GM20431 (cell line): ENCODE results near the gene PKP3.
"Not testable (repeated sequence)": the region's sequence is repeated elsewhere in the genome, so short reads cannot be mapped to it uniquely, and the experiment has no call there.

Experiments
- in situ Hi-C: fragments of 300-500 bp; cut with MseI, MboI; formaldehyde crosslinking; loops from one replicate; pipeline ENCODE4 v1.15.0; 2020; ENCODE audit warnings: low sequenced_read_pairs; ENCODE audit not compliant: unreplicated experiment

The PKP3 gene

DNA sequence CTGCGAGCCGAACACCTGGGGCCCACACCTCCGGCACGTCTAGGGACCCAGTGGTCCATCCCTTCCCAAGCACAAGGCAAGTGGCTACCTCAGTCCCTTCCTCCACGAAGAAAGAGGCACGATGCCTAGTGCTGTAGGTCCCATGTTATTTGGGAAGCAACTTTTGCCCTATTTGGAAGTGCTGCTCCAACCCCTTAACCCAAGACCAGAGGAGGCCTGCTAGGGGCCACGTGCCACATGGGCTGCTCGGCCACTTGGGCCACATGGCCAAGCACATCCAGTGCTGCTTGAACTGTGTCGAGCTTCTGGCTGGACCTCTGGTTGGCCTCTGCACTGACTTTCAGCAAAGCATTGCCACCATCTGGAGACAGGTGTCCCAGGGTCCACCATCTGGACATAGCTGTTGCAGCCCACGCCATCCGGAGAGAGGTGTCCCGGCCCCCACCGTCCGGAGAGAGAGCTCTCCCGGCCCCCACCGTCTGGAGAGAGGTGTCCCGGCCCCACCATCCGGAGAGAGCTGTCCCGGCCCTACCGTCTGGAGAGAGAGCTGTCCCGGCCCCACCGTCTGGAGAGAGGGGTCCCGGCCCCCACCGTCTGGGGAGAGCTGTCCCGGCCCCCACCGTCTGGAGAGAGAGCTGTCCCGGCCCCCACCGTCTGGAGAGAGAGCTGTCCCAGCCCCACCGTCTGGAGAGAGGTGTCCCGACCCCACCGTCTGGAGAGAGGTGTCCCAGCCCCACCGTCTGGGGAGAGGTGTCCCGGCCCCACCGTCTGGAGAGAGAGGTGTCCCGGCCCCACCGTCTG lies 31.2 kb upstream of the PKP3 start:
- in situ Hi-C loops = no loop called here

DNA sequence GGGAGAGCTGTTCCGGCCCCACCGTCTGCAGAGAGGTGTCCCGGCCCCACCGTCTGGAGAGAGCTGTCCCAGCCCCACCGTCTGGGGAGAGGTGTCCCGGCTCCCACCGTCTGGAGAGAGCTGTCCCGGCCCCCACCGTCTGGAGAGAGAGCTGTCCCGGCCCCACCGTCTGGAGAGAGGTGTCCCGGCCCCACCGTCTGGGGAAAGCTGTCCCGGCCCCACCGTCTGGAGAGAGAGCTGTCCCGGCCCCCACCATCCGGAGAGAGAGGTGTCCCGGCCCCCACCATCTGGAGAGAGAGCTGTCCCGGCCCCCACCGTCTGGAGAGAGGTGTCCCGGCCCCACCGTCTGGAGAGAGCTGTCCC lies 30.6 kb upstream of the PKP3 start:
- in situ Hi-C loops = not testable (repeated sequence)

DNA sequence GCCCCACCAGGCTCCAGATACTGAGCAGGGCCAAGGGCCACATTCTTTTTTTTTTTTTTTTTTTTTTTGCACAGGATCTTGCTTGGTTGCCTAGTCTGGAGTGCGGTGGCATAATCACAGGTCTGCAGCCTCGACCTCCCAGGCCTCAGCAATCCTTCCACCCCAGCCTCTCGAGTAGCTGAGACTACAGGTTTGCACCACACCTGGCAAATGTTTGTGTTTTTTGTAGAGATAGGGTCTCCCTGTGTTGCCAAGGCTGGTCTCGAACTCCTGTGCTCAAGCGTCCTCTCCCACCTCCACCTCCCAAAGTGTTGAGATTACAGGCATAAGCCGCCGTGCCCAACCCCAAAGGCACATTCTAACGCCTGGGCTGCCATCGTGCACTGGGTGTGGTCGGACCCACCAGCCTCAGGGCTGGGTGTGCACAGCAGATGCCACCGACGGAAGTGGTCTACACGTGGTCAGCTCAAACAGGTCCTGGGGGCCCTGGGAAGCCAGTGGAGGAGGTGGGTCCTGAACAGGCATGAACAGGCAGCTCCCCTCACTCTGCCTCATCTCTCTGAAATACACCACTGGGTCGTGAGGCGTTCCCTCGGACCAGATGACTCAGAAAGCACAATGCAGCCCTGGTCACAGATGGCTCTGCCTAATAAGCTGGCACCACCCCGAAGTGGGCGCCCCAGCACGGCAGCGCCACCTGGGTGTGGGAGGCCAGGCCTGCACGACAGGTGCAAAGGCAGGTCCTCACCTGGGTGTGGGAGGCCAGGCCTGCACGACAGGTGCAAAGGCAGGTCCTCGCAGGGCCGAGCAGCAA lies 29.9 kb upstream of the PKP3 start:
- in situ Hi-C loops = no loop called here

DNA sequence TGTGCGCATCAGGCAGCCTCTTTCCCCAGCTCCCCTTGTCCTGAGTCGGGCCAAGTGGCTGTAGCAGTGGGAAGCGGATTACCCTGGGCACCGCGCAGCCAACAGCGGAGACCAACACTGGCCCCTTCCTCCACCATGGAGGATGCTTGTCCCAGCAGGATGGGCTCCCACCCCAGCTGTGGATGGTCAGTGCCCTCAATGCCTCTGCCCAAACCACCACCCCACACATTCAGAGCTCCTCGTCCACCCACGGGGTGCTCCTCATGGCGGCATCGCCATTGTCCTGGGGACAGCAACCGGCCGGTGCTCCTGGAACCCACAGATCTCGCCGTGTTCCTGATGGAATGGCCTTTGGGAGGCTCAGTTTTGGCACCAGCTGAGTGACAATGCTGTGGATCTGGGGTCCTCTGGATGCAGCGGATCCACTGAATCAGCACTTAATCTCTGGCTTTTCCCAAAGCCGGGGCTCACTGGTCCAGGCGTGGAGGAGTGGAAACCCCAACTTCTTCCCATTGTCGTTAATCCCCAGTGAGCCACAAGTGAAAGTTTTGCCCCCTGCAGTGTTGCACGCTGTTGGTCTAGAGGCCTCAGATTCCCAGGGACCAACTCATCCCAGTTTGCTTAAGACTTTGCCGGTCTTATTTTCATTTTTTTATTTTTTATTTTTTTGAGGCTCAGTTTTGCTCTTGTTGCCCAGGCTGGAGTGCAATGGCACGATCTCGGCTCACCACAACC lies 28.9 kb upstream of the PKP3 start:
- in situ Hi-C loops = no loop called here

DNA sequence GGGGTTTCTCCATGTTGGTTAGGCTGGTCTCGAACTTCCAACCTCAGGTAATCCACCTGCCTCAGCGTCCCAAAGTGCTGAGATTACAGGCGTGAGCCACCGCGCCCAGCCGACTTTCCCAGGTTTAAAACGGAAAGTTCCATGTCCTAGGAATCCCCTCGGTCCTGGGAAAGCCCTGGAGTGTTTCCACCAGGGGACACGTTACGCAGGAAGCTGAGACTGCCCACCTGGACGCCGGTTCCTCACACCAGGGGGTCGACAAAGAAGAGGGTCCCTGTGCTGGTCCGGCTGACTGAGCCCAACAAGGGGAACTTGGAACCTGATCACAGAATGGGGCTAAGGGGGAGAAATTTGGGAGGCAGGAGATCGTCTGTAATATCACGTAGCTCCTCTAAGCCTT lies 28.2 kb upstream of the PKP3 start:
- in situ Hi-C loops = no loop called here

DNA sequence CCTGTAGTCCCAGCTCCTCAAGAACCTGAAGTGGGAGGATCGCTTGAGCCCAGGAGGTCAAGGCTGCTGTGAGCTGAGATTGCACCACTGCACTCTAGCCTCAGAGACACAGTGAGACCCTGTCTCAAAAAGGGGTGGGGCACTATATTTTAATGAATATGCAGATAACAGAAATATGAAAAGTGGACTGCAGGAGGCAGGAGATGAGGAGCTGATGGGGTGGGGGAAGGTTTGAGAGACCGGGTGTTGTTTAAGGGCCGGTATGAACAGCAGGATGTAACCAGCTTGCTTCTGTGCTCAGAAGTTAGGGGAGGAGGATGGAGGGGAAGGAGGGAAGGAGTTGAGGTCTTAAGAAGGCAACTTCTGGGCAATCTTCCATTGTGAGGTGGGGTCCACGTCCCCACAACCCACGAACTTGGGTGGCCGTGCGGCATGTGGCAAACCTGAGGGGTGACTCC lies 26.0 kb upstream of the PKP3 start:
- in situ Hi-C loops = no loop called here

DNA sequence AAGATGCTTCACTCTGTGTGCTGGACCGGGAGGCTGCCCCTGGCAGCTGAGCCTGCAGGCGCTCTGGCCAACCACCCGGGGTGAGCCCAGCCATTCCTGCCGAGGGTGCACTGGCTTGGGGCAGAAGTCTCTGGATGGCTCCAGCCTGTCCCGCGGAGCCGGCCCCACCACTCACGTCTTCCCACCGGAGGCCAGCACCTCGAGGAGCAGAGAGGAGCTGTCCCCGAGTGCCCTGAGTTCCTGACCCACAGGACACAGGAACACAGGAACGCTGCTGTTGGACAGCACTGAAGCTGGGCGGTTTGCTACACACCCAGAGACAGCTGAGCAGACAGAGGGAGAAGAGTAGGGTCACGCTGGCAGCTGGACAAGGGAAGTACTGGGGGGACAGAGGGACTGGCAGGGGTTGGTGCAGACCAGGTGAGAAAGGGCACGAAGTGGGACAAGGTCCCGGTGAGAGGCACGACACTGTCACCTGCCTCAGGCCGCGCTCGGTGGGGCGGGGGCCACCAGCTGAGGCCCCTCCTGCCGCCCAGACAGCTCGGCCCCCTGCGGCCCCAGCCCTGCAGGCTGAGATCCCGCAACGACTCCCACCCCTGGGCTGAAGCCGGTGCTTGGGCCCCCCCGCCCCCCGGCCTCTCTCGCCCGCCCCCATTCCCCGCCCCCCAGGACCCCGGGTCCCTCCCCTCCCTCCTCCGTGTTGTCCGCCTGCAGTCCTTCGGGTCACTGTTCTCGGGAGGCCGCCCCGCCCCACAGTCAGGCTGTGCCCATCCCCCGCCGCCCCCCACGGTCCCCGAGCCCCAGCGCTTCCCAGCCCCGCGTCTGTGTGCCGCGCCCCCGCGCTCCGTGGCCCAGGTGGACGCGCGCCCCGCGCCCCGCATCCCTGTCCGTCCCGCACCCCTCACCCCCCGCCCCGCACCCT lies 25.3 kb upstream of the PKP3 start:
- in situ Hi-C loops = no loop called here

DNA sequence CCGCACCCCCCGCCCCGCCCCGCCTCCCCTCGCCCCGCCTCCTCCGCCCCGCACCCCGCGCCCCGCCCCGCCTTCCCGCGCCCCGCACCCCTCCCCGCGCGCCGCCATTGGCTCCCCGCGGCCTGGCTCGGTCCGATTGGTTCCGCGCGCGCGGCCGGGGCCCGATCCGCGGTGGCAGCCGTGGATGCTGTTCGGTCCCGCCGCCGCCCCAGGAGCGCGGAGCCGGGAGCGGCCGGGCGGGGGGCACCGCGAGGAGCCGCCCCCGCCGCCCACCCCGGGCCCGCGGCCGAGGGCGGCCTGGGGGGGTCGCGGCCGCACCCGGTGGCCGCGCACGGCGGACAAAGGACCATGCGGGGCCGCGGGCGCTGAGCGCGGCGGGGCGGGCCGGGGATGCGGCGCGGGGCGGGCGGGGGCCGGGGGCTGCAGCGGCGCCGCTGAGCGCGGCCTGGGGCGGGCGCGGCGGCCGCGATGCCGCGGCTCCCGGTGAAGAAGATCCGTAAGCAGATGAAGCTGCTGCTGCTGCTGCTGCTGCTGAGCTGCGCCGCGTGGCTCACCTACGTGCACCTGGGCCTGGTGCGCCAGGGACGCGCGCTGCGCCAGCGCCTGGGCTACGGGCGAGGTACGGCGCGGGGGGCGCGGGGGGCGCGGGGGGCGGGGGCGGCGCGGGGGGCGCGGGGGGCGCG lies 24.5 kb upstream of the PKP3 start, which contains the start of gene B4GALNT4:
Gene B4GALNT4, plus strand, starts transcription at position 164 of the 683 bp plus-strand sequence. Its CDS starts 305 bp downstream, at position 469.
- in situ Hi-C loops = no loop called here

DNA sequence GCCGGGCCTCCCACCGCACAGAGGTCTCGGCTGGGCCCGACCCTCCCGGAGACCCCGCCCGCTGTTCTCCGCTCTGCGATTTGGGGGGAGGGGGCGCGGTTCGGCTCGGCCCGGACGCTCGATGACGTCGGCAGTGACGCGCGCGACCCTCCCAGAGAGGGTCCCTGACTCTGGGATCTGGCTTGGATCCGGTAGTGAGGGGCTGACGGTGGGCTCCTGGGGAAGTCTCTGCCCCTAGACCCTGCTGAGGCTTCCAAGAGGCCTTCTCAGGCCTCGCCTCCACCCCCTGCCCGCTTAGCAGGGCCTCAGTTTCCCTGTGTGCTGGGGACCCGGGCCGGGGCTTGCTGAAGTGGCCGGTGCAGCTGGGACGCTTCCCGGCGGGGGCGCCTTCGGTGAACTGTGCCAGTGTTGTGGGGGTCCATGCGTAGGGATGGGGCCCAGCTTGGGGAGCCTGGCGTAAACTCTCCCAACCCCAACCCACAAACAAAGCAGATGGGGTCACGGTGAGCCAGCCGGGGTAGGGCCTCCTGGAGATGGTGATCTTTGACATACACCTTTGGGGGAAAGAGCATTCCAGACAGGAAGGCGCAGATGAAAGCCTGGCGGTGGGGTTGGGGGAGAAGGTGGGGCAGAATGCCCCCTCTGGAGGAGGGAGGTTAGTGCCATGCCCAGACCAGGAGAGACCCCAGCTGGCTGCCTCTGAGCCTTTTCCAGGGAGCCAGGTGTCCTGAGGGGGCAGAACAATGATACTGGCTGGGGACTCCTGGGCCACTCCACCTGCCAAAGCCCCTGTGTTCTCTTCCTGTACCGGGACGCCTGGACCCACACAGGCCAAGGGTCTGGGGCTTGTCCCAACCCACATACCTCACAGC lies 23.7 kb upstream of the PKP3 start:
- in situ Hi-C loops = no loop called here

DNA sequence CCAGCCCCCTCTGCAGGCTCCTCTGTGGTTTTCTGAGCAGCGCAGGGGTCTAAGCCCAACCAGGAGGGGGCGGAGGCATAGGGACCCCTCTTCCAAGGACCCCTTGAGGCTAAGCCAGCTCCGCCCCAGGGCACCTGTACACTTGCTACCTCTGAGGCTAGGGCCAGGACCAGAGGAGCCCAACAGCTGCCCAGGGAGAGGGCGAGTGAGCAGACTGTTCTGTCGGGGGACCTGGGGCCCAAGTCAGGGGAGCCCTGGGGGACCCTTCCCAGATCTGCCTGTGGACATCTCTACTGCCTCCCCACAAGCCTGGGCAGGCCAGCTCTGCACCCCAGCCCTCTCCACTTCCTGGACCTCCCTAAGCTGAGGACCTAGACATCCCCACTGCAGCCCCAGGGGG lies 23.0 kb upstream of the PKP3 start:
- in situ Hi-C loops = no loop called here

DNA sequence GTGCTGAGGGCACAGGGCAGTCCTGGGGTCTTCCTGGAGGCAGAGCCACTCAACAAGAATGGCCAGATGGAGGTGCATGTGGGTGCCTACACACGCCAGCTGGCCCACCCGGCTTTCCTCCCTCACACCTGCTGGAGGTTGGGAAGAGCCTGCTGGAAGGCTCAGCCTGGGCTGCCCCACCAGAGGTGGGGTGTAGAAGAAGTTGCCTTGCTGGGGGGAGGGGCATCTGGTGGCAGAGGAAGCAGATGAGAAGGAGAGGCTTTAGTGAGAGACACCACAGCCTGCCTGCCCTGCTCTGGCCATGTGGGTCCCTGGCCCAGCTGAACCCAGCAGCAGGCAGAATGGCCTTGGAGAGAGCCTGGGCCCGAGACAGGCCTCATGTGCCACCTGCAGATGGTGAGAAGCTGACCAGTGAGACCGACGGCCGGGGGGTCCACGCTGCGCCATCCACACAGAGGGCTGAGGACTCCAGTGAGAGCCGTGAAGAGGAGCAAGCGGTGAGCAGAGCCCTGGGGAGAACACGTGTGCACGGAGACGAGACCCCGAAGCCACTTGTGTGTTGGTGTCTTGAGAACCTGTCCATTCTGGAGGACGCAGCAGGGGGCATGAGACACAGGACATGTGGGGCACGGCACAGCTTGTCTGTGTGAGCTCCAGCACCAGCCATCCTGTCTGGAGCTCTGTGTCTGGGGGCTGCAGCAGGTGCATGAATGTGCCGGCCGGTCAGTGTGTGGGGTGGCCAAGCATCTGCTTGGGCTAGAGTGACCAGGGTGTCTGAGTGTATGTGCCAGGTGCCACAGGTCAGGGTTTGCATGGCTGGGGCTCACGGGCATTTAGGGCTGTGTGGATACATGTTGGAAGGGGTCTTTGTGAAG lies 22.1 kb upstream of the PKP3 start:
- in situ Hi-C loops = no loop called here

DNA sequence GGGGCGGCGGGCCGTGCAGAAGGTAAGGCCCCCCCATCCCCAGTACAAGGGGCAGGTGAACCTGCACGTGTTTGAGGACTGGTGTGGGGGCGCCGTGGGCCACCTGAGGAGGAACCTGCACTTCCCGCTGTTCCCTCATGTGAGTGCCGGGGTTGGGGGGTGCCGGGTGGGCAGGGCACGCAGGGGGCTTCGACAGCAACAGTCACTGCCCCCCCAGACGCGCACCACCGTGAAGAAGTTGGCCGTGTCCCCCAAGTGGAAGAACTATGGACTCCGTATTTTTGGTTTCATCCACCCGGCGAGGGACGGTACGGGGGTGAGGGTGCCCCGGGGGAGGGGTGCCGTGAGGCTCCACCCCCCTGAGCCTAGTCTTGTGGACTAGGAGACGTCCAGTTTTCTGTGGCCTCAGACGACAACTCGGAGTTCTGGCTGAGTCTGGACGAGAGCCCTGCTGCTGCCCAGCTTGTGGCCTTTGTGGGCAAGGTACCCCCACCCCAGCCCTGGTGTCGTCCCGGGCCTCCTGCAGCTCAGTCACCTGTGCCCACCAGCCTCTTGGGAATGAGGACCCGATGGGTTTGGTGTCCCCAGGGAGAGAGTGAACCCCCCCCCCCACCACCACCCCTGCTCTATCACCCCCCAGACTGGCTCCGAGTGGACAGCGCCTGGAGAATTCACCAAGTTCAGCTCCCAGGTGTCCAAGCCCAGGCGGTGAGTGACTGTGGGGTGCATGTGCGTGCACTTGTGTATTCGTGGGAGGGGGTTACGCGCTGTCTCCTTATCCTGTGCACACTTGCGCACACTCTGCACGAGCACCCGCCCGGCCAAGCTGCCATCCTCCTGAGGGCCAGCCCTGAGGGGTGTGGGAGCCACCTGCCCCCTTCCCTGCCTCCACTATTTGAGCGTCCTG lies 20.9 kb upstream of the PKP3 start:
- in situ Hi-C loops = no loop called here

DNA sequence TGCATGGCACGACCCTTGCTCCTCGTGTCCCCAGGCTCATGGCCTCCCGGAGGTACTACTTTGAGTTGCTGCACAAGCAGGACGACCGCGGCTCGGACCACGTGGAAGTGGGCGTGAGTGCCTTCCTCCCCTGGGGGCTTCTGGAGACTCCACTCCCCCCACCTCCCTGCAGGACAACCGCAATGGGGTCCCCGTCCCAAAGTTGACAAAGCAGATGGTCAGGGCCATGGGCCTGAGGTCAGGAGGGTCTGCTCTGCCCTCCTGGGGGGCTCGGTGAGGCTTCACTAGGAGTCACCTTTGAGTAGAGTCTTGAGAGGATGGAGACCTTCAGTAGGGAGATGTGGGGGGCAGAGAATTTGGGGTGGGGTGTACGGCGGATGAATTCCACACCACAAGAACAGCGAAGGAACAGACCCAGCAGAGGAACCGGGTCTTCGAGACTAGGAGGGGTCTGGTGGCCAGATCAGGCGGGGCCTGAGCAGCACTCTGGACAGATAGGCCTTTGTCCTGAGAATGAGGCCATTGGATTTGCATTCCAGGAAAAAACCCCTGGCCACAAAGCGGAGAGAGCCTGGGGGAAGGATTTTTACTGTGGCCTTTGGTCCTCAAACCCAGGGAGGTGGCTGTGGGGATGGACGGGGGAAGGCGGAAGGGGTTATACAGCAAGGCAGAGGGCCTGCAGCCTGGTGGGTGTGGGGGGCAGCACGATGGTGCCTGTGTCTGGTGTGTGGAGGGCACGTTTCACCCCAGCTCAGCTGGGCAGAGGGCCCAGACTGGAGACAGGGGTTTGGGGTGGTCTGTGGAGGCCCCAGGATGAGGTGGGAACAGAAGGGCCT lies 20.1 kb upstream of the PKP3 start:
- in situ Hi-C loops = no loop called here

DNA sequence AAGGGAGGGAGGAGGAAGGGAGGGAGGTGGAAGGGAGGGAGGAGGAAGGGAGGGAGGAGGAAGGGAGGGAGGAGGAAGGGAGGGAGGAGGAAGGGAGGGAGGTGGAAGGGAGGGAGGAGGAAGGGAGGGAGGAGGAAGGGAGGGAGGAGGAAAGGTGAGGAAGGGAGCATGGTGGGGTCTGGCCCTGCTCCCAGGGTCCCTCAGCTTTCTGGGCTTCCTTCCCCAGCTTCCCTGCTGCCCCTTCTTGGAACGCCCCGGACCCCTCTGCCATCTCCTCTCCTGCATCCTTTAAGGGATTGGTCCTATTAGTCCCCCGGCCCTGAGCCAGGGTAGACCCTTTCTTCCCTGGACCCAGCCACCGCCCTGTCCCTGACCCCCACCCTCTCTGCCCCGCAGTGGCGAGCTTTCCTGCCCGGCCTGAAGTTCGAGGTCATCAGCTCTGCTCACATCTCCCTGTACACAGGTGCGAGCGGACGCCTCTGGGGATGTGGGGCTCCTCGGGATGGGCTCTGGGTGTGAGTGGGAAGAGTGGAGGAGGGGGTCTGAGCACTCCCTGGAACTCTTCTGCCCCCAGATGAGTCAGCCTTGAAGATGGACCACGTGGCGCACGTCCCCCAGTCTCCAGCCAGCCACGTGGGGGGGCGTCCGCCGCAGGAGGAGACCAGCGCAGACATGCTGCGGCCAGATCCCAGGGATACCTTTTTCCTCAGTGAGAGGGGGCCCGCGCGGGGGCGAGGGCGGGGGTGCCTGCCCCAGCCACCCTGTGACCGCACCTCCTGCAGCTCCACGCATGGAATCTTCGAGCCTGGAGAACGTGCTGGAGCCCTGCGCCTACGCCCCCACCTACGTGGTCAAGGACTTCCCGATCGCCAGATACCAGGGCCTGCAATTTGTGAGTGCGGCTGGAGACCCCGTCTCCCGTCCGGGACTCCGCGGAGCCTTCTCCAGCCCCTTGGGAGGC lies 18.7 kb upstream of the PKP3 start:
- in situ Hi-C loops = no loop called here
